GM19372 (cell line): ENCODE results near the gene BRIP1.
"Not testable (repeated sequence)": the region's sequence is repeated elsewhere in the genome, so short reads cannot be mapped to it uniquely, and the experiment has no call there.

ENCODE experiments used
- ATAC-seq: cut with Tn5 transposase; IDR thresholded peaks from one replicate; pipeline ENCODE4 v1.9.1; 2021; ENCODE audit warnings: mild to moderate bottlenecking, low read depth, moderate library complexity; ENCODE audit not compliant: unreplicated experiment

BRIP1 gene

DNA sequence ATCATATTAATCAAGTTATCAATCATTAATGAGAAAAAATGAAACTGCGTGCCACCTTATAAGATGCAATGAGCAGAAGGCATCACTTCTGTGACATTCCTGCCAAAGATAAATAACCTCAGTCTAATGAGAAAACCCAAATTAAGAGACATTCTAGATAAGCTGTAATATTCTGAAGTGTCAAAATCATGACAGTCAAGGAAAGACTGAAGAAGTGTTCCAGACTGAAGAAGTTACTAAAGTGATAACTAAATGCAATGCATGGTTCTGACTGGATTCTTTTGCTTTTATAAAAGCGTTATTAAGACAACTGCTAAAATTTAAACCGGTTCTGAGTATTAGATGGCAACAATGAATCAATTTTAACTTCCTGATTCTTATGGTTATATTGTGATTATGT lies 30.9 kb downstream of the BRIP1 start:
- no peak for ATAC-seq

DNA sequence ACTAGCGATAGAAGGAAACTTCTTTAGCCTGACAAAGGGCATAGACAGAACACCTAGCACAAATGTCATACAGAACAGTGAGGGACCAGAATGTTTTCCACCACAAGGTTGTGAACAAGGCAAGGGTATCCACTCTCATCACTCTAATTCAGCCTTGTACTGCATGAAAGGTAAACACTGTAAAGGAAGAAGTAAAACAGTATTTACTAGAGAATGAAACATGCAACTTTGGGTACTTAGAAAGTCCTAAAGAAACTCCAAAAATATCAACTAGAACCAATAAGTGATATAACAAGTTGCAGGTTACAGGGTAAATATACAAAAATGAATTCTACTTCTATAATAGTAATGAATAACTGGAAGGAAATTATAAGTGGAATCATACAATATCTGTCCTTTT lies 32.2 kb downstream of the BRIP1 start:
- ATAC-seq: no peak

DNA sequence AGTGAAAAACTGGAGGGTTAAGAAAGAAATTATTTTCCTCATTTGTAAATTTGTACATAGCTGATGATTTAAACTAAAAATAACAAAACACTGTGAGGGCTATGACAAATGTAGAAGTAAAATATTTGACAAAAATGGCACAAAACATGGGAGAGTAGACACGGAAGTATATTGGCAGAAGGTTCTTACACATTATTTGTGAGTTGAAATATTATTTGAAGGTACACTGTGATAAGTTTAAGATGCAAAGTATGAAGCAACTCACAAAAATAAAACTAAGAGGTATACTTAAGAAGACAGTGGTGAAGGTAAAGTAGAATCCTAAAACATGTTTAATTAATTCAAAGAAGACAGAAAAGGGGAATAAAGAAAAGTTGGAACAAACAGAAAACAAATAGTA lies 34.6 kb downstream of the BRIP1 start:
- no peak for ATAC-seq

DNA sequence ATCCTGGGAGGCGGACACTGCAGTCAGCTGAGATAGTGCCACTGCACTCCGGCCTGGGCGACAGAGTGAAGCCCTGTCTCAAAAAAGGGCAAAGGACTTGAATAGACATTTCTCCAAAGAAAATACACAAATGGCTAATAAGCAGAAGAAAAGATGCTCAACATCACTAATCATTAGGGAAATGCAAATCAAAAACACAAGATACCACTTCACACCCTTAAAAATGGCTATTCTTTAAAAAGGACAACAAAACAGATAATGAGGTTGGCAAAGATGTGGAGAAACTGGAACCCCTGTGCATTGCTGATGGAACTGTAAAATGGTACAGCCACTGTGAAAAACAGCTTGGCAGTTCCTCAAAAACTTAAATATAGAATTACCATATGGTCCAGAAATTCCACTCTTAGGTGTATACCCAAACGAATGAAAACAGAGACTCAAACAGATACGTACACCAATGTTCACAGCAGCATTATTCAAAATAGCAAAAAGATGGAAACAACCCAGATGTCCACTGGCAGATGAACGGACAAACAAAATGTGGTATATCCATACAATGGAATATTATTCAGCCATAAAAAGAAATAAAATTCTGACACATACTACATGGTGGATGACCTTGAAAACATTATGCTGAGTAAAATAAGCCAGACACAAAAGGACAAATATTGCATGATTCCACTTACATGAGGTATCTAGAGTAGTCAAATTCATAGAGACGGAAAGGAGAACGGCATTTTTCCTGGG lies 35.5 kb downstream of the BRIP1 start:
- ATAC-seq: no peak

GRCh38 chr17:61826866-61827265 lies 36.5 kb downstream of the BRIP1 start:
- ATAC-seq: not testable (repeated sequence)

DNA sequence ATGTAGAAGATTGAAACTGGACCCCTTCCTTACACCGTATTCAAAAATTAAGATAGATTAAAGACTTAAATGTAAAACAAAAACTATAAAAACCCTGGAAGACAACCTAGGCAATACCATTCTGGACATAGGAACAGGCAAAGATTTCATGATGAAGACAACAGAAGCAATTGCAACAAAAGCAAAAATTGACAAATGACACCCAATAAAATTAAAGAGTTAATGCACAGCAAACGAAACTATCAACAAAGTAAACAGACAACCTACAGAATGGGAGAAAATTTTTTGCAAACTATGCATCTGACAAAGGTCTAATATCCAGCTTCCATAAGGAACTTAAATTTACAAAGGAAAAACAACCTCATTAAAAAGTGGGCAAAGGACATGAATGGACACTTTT lies 37.1 kb downstream of the BRIP1 start:
- ATAC-seq: not testable (repeated sequence)

- ATAC-seq: no peak
These were observed 37.7 kb downstream of the BRIP1 start for GRCh38 chr17:61825448-61826137.

DNA sequence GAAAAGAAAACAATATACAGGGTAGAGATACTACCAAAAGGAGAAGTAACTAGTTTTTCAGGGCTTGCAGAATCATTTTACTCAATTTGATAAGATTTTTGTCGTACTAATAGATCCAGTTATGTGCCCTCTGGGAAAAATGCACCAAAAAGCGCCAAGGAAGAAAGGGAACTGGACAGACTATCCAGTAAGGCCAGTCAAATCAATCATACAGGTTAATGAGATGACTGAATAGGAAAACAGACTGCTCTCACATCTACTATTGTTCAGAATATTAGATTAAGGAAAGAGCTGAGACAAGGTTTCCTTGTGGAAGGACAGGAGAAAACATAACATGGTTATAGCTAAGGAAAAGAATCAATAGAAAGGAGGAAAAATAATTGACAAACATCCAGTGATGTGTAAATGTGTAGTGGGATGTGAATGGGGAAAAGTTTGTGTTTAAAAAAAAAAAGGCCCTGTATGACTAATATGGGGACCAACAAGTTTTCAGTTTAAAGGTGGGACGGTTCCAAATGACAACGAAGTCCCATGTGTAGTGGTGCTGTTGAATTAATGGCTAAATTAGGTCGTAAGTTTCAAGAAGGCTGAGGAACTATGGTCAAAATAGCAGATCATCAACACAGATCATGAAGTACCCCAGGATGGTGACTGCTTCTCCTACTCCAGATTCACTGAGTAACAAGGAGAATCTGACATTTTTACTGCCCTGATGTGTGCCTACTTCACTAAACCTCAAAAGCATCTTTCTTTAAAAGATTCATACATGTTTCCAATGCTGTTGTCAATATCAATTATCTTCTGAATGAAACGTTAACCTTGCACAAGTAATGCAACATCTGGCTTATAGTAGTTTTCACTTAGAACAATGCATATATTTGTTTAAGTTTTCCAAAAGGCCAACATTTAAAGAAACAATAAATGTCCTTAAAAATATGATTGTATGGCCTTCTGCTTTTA lies 40.7 kb downstream of the BRIP1 start:
- no peak for ATAC-seq

GRCh38 chr17:61821655-61822054 lies 41.7 kb downstream of the BRIP1 start:
- no peak for ATAC-seq

GRCh38 chr17:61819265-61819664 lies 44.1 kb downstream of the BRIP1 start:
- ATAC-seq: not testable (repeated sequence)

GRCh38 chr17:61818225-61818624 lies 45.1 kb downstream of the BRIP1 start:
- no peak for ATAC-seq

DNA sequence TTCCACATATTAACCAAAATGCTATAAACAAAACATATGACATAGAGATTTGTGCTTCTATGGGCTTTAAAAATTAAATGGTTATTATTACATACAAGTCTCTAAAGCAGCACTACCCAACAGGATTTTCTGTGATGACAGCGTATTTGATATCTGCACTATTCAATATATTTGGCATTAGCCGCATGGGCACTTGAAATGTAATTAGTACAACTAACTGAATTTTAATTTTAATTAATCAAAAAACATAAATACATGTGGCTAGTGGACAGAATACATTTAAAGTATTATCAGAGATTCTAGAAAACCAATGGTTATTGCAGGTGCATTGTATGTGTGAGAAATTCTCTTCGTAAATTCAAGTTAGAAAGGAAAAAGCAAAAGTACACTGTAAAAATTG lies 45.9 kb downstream of the BRIP1 start:
- ATAC-seq: no peak

DNA sequence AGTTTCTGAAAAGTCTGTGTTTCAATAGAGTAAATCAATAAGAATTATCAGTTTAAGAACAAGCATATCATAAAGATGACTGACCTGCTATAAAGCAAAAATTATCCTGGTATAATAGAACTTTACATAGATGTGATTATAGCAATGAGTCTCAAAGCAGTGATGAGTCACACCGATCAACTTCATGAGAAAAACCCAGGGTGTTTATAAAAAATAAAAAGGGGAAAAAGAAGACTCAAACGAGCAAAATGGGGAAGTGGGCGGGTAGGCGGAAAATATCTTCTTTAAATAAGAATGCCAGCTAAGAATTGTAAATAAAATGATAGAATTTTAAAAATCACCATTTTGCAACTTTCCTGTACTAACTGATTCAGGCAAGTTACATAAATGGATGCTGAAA lies 46.8 kb downstream of the BRIP1 start:
- no peak for ATAC-seq

DNA sequence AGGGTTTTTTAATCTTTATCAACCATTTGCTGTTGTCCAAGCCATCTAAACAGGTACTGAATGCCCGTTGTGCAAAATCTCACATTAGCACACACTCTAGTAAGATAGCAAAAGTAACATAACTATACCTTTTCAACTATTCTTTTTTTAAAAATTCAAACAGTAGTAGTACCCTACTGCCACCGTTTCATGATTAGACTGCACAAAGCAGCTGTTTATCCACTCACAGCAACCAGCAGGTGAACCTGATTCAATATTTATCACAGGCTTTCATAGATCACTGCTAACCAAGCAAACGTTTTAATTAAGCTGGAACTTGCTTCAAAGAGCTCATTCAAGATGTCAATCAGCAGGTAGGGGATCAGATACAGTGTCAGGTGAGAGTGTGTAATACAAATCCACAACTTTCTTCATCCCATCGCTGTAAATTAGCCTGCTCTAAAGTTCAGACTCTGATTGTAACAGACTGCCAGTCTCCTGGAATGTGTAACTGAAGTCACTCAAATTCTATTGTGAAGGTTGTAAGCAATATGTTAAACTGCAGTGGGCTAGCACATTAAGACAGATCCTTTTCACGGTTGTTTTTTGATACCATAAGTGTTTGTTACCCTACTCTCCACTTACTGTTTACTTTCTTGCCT lies 47.3 kb downstream of the BRIP1 start:
- no peak for ATAC-seq

DNA sequence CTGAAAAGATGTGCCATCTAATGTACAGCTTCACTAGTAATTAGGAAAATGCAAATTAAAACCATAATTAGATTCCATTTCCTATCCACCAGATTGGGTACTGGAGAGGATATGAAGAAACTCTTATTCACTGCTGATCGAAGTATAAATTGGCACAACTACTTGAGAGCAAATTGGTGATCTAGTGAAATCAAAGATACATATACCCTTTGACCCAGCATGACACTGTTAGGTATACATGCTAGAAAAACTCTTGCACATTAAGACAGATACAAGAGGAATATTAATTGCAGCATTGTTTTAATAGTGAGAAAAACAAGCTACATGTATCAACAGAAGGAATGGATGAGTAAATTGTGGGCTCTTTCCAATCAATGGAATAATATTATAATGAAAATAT lies 48.8 kb downstream of the BRIP1 start:
- ATAC-seq: no peak

DNA sequence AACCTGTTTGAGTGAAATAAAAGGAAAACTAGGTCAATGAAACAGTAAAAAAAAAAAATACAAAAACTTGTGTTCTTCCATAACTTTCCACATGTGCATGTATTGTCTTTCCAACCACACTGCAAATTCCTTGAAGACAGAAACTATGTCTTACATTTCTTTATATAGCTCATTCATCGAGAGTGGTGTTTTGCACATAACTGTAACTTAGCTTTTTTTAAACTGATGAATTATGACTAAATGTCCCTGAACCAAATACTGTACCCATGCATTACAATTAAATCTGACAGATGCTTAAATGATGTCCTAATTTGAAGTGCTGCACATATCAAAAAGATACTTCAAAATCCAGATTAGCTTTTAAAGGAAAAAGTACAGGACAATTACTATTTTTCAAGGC lies 50.1 kb downstream of the BRIP1 start:
- no peak for ATAC-seq

DNA sequence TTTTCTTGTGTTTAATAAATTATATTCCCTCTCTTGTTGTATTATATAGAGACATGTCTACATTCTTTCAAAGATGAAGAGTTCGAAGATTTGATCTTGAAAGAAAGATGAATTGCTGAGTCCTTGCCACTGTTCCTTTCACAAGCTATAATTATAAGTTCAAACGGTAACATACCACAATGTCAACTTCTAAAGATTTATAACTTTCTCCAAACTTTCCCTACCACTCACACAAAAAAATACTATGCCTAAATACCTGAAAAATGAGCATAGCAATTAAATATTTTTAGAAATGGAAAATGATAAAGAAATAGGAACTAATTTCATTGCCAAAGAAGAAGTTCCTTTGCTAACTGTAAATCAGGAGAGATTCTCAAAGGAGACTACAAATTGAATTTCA lies 50.6 kb downstream of the BRIP1 start:
- ATAC-seq: no peak

GRCh38 chr17:61809816-61810392 lies 53.4 kb downstream of the BRIP1 start:
- no peak for ATAC-seq

GRCh38 chr17:61808442-61808841 lies 54.9 kb downstream of the BRIP1 start:
- ATAC-seq: no peak

- no peak for ATAC-seq
These were observed 56.4 kb downstream of the BRIP1 start for GRCh38 chr17:61806936-61807335.
